Choroid plexus epithelial cell (primary cell): ENCODE results near the gene C19orf53.

ENCODE experiments used
- DNase-seq: peaks from one replicate; pipeline ENCODE4 v3.0.0-alpha.2; 2010; ENCODE audit warnings: low read depth
- H3K4me3 ChIP-seq: 2 replicates; pipeline ENCODE4 v1.5.1; 2011; ENCODE audit warnings: low read depth, mild to moderate bottlenecking, control low read depth, low read length, moderate library complexity
- TF ChIP-seq, protein P1 (sequence below): conservative IDR thresholded peaks from 2 replicates; pipeline ENCODE4 v1.5.1; 2011; ENCODE audit warnings: low read depth, mild to moderate bottlenecking, control low read depth, inconsistent platforms, low read length, moderate library complexity

C19orf53 gene

DNA sequence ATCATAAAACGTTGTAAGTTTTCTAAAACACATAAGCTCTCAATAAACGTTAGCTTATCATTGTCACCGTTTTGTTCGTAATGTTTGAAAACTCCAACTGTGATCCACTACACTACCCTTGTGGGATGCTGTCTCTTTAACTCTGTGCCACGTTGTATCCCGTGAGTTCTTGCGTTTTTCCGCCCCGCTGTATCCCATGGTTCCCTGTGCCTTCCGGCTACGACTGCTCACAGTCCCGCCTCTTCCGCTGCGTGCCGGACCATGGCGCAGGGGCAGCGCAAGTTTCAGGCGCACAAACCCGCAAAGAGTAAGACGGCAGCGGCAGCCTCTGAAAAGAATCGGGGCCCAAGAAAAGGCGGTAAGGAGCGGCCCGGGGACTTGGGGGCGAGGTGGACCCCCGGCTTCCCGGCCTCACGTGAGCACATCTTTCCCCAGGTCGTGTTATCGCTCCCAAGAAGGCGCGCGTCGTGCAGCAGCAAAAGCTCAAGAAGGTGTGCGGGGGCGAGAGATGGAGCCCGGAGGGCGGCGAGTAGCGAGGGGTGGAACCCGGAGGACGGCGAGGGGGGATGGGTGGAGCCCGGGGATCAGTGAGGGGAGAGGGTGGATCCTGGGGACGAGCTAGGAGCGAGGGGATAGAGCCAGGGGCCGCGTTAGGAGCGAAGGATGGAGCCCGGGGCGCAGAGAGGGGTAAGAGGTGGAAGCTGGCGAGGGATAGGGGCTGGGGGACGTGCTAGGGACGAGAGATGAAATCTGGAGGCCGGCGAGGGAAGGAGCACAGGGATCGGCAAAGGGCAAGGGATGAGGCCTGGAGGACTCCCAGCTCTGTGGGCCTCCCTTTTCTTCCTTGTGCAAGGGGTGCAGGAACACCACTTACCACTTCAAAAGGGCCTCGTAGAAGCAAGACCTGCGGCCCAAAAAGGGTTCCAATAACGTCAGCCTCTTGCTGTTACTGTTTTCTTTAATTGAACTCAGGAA is at the start of gene C19orf53:
TSS of gene C19orf53 (plus strand) at position 240 of the 975 bp plus-strand sequence. CDS start at position 262, 22 bp downstream.
- peak; percentile 96 for DNase-seq
- H3K4me3 ChIP-seq = peak within 1 kb of the TSS; percentile 96
- TF ChIP-seq, protein P1, sequence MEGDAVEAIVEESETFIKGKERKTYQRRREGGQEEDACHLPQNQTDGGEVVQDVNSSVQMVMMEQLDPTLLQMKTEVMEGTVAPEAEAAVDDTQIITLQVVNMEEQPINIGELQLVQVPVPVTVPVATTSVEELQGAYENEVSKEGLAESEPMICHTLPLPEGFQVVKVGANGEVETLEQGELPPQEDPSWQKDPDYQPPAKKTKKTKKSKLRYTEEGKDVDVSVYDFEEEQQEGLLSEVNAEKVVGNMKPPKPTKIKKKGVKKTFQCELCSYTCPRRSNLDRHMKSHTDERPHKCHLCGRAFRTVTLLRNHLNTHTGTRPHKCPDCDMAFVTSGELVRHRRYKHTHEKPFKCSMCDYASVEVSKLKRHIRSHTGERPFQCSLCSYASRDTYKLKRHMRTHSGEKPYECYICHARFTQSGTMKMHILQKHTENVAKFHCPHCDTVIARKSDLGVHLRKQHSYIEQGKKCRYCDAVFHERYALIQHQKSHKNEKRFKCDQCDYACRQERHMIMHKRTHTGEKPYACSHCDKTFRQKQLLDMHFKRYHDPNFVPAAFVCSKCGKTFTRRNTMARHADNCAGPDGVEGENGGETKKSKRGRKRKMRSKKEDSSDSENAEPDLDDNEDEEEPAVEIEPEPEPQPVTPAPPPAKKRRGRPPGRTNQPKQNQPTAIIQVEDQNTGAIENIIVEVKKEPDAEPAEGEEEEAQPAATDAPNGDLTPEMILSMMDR = no peak

DNA sequence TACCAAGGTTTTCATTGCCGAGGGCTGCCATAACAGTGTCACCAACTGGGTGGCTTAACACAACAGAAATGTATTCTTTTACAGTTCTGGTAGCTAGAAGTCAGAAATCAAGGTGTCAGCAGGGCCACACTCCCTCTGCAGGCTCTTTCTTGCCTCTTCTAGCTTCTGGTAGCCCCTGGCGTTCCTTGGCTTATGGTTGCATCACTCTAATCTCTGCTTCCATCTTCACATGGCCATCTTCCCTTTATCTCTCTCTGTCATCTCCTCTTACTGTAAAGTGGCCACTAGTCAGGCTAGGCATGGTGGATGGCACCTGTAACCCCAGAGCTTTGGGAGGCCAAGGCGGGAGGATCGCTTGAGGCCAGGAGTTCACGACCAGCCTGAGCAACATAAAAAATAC is 47.9 kb upstream of the C19orf53 start:
- H3K4me3 ChIP-seq = no peak overlapping the region
- TF ChIP-seq, protein P1 = no peak
- no peak for DNase-seq

DNA sequence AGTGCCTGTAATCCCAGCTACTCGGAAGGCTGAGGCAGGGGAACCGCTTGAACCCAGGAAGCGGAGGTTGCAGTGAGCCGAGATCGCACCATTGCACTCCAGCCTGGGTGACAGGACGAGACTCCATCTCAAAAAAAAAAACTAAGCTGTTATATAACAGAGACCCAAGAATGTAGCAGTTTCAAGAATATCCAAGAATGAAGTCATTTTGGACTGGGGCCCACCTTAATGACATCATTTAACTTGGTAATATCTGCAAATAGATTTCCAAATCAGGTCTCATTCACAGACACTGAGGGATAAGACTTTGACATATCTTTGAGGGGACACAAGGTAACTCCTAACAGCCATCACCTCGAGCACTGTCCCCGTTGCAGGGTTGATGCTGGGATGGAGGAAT is 46.5 kb upstream of the C19orf53 start:
- no peak overlapping the region for H3K4me3 ChIP-seq
- TF ChIP-seq, protein P1 = no peak
- DNase-seq = peak; percentile 47

DNA sequence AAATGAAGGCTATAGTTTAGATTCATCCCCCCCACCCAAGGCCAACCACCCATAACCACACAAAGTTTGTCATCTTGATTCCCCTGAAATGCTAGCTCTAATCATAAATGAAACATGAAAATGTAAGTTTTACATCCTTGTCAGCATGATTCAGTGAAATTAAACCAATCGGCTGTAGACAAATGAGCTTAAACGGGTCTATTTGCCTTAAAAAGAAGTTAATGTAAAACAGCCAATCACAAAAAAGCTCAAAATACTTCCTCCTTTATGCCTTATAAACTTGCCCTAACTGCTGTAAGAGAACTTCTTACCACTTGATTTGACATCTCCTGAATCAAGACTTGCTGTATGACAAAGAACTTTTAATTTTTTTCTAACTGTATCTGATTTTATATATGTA is 44.4 kb upstream of the C19orf53 start:
- no peak for DNase-seq
- TF ChIP-seq, protein P1 = no peak
- no peak overlapping the region for H3K4me3 ChIP-seq

DNA sequence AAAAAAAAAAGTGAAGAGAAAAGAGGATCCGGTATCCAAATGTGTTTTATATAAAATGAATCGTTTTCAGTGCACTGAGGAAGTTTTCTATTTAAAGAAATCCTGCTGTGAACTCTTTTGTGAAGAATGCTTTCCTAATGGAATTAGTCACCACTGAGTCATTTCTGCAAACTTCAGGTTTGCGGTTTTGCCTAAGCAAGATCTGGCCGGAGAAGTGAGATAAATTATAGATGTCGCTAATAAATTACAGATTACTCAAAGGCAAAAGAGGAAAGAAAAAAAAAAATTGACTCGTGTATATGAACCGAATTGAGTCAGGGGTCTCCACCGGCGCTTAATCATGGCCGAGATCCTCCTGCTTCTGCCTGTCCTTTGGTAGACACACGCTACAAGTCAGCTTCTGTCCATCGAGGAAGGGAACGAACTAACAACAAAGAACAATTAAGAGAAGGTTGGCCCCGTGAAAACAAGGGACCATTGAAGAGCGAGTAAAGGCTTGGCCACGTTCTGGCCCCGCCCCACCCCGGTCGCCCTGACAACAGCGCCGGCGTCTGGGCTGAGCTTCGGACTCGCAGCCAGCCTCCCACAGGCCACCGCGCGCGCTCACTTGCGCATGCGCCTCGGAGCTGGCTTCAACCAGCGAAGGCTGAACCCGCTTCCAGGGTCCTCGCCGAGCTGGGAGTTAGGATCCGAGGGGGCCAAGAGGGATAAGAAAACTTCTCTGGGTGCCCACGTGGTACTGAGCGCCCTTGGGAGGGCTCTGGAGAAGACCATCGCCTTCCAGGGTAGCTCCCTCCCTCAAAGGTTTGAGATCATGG is 42.9 kb upstream of the C19orf53 start:
- H3K4me3 ChIP-seq = peak overlapping the region; percentile 73
- TF ChIP-seq, protein P1 = no peak
- DNase-seq = peak; percentile 96

DNA sequence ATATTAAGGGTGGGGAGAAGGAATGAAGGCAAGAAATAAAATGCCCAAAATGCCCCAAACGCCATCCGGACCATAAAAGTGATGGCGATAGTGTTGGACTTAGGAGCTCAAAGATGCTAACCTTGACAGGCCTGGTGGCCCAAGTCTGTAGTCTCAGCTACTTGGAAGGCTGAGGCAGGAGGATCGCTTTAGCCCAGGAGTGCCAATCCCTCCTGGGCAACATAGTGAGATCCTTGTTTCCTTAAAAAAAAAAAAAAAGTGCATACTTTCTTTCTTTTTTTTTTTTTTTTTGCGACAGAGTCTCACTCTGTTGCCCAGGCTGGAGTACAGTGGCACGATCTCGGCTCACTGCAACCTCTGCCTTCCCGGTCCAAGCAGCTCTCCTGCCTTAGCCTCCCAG is 41.9 kb upstream of the C19orf53 start:
- H3K4me3 ChIP-seq = peak overlapping the region; percentile 73
- no peak for DNase-seq
- TF ChIP-seq, protein P1 = no peak
